HG03108 (cell line): ENCODE data around the gene P2RY6.
A peak's percentile ranks its signal among the peaks of the same experiment; 100 is the strongest.

Experiments
- ATAC-seq: cut with Tn5 transposase; IDR thresholded peaks from one replicate; pipeline ENCODE4 v1.9.1; 2021; ENCODE audit warnings: moderate library complexity; ENCODE audit not compliant: unreplicated experiment

P2RY6 gene

GRCh38 chr11:73314117-73314961 lies 42.2 kb downstream of the P2RY6 start:
- no peak for ATAC-seq

- no peak for ATAC-seq
Measured at GRCh38 chr11:73315293-73316020, 43.3 kb downstream of the P2RY6 start.

DNA sequence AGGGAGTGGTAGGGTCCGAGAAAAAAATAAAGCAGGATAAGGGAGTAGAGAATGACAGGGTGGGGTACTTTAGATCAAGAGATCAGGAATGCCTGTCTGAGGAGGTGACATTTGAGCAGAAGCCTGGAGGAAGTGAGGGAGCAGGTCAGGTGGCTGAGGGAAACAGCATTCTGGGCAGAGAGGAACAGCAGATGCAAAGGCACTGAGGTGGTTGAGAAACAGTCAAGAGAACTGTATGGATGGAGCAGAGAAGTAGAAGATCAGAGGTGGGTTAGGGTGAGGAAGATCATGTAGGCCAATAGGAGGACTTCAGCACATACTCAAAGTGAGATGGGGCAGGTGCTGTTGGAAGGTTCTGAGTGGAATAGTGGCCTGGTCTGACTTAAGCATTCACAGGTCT lies 44.3 kb downstream of the P2RY6 start:
- ATAC-seq = no peak

DNA sequence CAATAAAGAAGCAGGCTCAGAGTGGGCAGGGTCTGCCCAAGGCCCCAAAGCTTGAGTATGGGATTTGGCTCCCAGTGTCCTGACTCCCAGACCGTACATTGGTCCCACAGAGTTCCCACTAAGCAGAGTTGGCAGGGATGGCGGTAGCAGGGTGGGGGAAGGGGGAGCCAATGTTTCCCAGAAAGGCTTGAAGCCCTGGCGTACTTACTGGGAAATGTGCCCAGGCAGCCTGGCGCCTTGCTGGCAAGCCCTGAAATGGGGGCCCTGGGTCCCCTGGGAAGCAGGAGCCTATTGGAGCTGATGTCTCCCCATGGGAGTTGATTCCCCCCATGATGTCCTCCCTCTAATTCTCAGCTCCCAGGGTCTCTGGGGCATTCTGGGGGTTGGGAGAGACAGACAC lies 45.2 kb downstream of the P2RY6 start:
- no peak for ATAC-seq

GRCh38 chr11:73317803-73318202 lies 45.7 kb downstream of the P2RY6 start:
- no peak for ATAC-seq

DNA sequence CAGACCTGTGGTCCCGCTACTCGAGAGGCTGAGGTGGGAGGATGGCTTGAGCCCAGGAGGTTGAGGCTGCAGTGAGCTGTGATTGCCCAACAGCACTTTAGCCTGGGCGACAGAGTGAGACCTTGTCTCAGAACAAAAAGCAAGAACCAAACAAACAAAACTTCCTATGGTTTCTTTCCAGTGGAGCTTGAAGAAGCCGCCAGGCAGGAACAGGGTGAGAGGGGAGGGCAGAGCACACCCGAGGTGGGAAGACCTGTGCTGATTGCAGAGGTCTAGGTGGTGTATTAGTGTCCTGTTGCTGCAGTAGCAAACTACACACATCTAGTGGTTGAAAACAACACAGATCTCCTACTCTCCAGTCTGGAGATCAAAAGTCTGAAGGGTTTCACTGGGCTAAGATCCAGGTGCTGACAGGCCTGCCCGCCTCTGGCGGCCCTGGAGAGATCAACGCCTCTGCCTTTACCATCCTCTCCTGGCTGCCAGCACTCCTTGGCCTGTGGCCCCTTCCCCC lies 46.4 kb downstream of the P2RY6 start:
- no peak for ATAC-seq

- no peak for ATAC-seq
Measured at GRCh38 chr11:73320763-73321603, 48.8 kb downstream of the P2RY6 start.

- ATAC-seq = no peak
Measured at GRCh38 chr11:73321604-73322381, 49.7 kb downstream of the P2RY6 start.

GRCh38 chr11:73322382-73323306 lies 50.5 kb downstream of the P2RY6 start:
- ATAC-seq = no peak

GRCh38 chr11:73323464-73323863 lies 51.3 kb downstream of the P2RY6 start:
- no peak for ATAC-seq

DNA sequence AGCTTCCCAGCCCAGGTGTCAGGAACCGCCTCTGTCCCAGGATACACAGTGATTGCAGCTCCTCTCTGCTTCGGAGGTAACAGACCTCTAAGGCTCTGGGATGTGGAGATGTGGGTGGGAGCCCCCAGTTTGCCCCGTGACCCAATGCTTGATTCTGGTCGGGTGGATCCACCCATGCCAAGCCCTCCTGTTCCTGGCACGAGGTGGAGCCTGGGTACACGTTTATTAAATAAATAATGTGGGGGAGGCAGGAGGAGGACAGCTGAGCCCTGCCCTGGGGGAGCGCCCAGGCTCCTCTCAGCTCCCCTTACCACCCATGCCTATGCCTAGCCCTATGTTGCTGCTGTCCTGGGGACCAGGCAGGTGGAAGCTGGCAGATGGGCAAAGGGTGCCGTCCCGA lies 52.0 kb downstream of the P2RY6 start:
- ATAC-seq = no peak

GRCh38 chr11:73324665-73325035 lies 52.5 kb downstream of the P2RY6 start:
- ATAC-seq = no peak

DNA sequence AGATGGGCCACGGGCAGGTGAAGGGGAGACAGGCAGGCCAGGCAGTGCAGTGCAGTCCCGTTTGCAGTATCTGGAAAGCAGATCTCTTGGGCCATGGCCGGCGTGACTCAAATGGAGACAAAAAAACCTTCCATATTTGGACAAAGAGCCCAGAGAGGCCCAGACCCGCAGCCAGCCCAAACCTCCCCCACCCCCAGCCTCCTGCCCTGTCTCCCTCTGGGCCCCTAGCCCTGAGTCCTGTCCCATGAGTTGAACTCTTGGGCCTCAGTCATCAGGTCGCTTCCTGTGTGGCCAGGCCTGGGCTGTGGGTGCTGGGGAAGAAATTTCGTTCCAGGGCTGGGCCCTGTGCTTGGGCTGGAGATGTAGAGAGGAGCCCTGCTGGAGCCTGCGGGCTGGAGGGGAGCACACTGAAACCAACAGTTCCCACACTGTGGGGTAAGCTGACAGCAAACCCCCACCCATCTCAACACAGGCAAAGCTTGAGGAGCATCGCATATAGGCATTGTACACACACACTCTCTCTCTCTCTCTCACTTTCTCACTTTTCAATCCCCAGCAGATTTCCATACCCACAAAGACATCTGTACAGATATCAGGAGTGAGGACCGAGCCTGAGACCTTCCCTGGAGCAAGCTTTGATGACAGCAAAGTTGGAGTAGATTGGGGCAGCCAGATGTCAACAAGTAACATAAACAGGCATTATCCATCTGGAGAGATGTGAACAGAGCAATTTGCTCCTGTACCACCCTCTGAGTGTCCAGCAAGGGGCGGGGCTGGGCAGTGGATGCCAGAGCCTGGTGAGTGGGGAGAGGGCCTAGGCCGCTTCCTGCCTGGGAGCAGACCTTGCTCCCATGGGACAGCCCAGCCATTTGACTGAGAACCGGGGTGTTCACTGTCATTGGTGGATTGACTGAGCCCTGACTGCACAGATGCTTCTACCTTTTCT lies 53.2 kb downstream of the P2RY6 start:
- ATAC-seq = peak; percentile 55

- ATAC-seq = no peak
Measured at GRCh38 chr11:73326929-73327811, 55.0 kb downstream of the P2RY6 start.

- no peak for ATAC-seq
Measured at GRCh38 chr11:73327812-73328364, 55.8 kb downstream of the P2RY6 start.

DNA sequence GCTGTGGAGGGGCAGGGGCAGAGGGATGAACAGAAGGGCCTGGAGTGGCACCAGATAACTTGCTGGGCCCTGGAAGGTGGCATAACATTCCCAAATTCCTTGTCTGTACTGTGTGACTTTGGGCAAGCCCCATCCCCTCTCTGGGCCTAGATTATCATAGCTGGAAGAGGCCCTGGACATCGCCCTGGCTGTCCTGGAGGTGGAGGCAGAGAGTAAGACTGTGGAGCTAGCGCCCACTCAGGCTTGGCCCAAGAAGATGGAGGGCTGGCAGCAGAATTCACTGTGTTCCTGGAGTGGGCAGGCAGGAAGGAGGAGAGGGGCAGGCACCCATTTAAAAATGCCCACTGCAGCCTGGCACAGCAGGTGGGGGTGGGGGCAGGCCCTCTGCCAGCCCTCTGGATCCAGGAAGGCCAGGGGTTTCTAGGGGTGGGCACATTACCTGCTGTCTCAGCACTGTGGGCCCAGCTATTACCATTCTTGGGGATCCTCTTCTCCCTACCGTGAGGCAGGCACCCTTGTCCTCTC lies 58.5 kb downstream of the P2RY6 start:
- ATAC-seq = no peak
